K562 (cell line): Measurements from ENCODE around the gene LGALS13. TPM values are rescaled to one million over a fixed set of nuclear protein-coding genes. Genes with fewer than 3 reads are reported as not detected.

Experiments used
- ATAC-seq: fragments of 200-7000 bp; cut with Tn5 transposase; 3 replicates; pipeline ENCODE4 v1.9.1; 2020; ENCODE audit warnings: moderate library complexity
- BruUV-seq: library from RNA; stranded (reverse); fragments of 400-500 nt; replicated peaks from 2 replicates; lab custom pipeline; 2021; lab: Mats Ljungman, UMichigan
- CTCF ChIA-PET: fragments of 300-600 bp; formaldehyde crosslinking; extraction: SDS; loops from one replicate; lab custom pipeline; 2021; ENCODE audit warnings: low intra/inter-chr PET ratio; lab: Yijun Ruan, JAX
- POLR2A ChIA-PET: fragments of 300-600, 350-650 bp; sonication (Branson Sonifier 250); formaldehyde crosslinking; extraction: SDS; loops from one replicate; lab custom pipeline; 2021; ENCODE audit warnings: antibody characterized with exemption, inconsistent platforms; lab: Yijun Ruan, JAX
- DNase-seq, 4 experiments: peaks; one replicate each; pipeline versions ENCODE4 v3.0.0 to v3.0.0-alpha.2; 2011 to 2018; ENCODE audit warnings: low spot score in 3 of 4, mixed read lengths in 3 of 4; ENCODE audit errors: extremely low read depth in 1 of 4
- FAIRE-seq: peaks from 2 replicates; lab custom pipeline; 2011; peaks lifted over from hg19 to GRCh38; lab: Jason Lieb, UNC
- H2AFZ ChIP-seq: 2 replicates; pipeline ENCODE4 v1.6.0; 2011; ENCODE audit warnings: low read depth, low read length, control low read depth, inconsistent platforms
- H3K27ac ChIP-seq: fragments of 200-600 bp; 3 replicates; pipeline ENCODE4 v1.8.0; 2011; ENCODE audit warnings: low read depth, mild to moderate bottlenecking, control low read depth, inconsistent platforms, low read length, moderate library complexity, mixed read lengths; ENCODE audit errors: extremely low read depth
- H3K27me3 ChIP-seq, 2 experiments: fragments of 300-600 bp in 1 of 2; 2 replicates in 1 of 2; 3 replicates in 1 of 2; pipeline versions ENCODE4 v1.6.0 to v1.8.0; 2011; ENCODE audit warnings: inconsistent platforms in 2 of 2, low read length in 2 of 2, mild to moderate bottlenecking in 1 of 2, mixed read lengths in 1 of 2, moderate library complexity in 1 of 2; ENCODE audit not compliant: control insufficient read depth in 2 of 2, insufficient read depth in 2 of 2
- H3K36me3 ChIP-seq: fragments of 300-600 bp; 3 replicates; pipeline ENCODE4 v1.8.0; 2011; ENCODE audit warnings: mild to moderate bottlenecking, low read length, inconsistent platforms; ENCODE audit not compliant: control insufficient read depth, insufficient read depth
- H3K4me1 ChIP-seq, 2 experiments: fragments of 200-600 bp in 1 of 2; replicated peaks in 1 of 2; 2 replicates in 1 of 2; 3 replicates in 1 of 2; pipeline versions ENCODE4 v1.5.1 to v1.8.0; 2011; ENCODE audit warnings: inconsistent platforms in 2 of 2, low read length in 2 of 2, mild to moderate bottlenecking in 1 of 2, mixed read lengths in 1 of 2, moderate library complexity in 1 of 2; ENCODE audit not compliant: control insufficient read depth in 2 of 2, insufficient read depth in 2 of 2
- H3K4me2 ChIP-seq: 2 replicates; pipeline ENCODE4 v1.6.1; 2011; ENCODE audit warnings: low read length, control low read depth, inconsistent platforms, mixed read lengths; ENCODE audit not compliant: insufficient read depth
- H3K4me3 ChIP-seq: fragments of 200-600 bp; sonication (generic), shearing (Covaris generic); 2 replicates; pipeline ENCODE4 v1.5.1; 2016; ENCODE audit warnings: control low read depth, inconsistent platforms
- H3K79me2 ChIP-seq: fragments of 200-600 bp; 3 replicates; pipeline ENCODE4 v1.8.0; 2011; ENCODE audit warnings: low read length, inconsistent platforms; ENCODE audit not compliant: control insufficient read depth, insufficient read depth
- H3K9ac ChIP-seq, 2 experiments: 2 replicates each; pipeline versions ENCODE4 v1.6.0 to v1.6.1; 2011; ENCODE audit warnings: low read depth in 2 of 2, low read length in 2 of 2, control low read depth in 1 of 2, inconsistent platforms in 1 of 2, mild to moderate bottlenecking in 1 of 2, mixed read lengths in 1 of 2; ENCODE audit not compliant: insufficient read depth in 1 of 2
- H3K9me1 ChIP-seq: one replicate; pipeline ENCODE4 v1.6.0; 2011; ENCODE audit warnings: inconsistent platforms, mild to moderate bottlenecking, low read length, moderate library complexity; ENCODE audit not compliant: control insufficient read depth, insufficient read depth
- H3K9me3 ChIP-seq: replicated peaks from 2 replicates; pipeline ENCODE4 v1.5.1; 2011; ENCODE audit warnings: low read depth, low read length, inconsistent platforms; ENCODE audit not compliant: control insufficient read depth, insufficient read depth
- H4K20me1 ChIP-seq: replicated peaks from 2 replicates; pipeline ENCODE4 v1.6.1; 2011; ENCODE audit warnings: low read length, inconsistent platforms, mixed read lengths; ENCODE audit not compliant: control insufficient read depth, insufficient read depth
- E4F1 ChIP-seq: fragments of 250-450 bp; sonication (Bioruptor Pico); IDR thresholded peaks from 2 replicates; pipeline ENCODE4 v1.5.0; 2021; ENCODE audit warnings: mild to moderate bottlenecking, borderline replicate concordance
- HES1 ChIP-seq: fragments of 450-650 bp; IDR thresholded peaks from 2 replicates; pipeline ENCODE4 v1.6.1; 2016; ENCODE audit warnings: low read depth, mild to moderate bottlenecking, moderate library complexity
- RCOR1 ChIP-seq, 2 experiments: IDR thresholded peaks; 2 replicates each; pipeline ENCODE4 v1.6.1; 2012; ENCODE audit warnings: low read depth in 2 of 2, low read length in 2 of 2, borderline replicate concordance in 1 of 2, improper control_type of control experiment in 1 of 2
- SRSF1 ChIP-seq: fragments of 200-400 bp; formaldehyde crosslinking; IDR thresholded peaks from 2 replicates; pipeline ENCODE4 v1.6.1; 2017; ENCODE audit warnings: mild to moderate bottlenecking, low read depth, low read length, moderate library complexity
- WGBS: fragments of 100-300 bp; shearing (Covaris generic); methylation state at CpG from one replicate; pipeline ENCODE4 v1.1.6; 2016; ENCODE audit warnings: low coverage, mixed read lengths; ENCODE audit not compliant: insufficient coverage; ENCODE audit errors: missing lambda C conversion rate; 5-methylcytosine and 5-hydroxymethylcytosine counted together
- in situ Hi-C: fragments of 300-500 bp; cut with MboI; formaldehyde crosslinking; loops from 4 replicates; pipeline ENCODE4 v1.15.0; 2018; ENCODE audit warnings: inconsistent platforms, mixed read lengths
- intact Hi-C: fragments of 100-400 bp; cut with micrococcal nuclease; formaldehyde crosslinking; loops from 2 replicates; pipeline ENCODE4 v1.14.2; 2022
- polyA plus RNA-seq, 8 experiments: library from polyadenylated mRNA; depleted of rRNA in 4 of 8; stranded (reverse) in 5 of 8; unstranded in 3 of 8; fragments of >200 nt; fragmentation: Nextera tagmentation in 2 of 8; fragmentation: Illumina TruSeq in 1 of 8; extraction: Ambion mirVana in 2 of 8; extraction: Trizol in 1 of 8; gene quantifications; 2 replicates each; pipeline versions ENCODE4 v1.2.1 to v1.2.3, GENCODE V29; 2011 to 2014; ENCODE audit warnings: inconsistent platforms in 1 of 8, missing spikeins in 1 of 8
- total RNA-seq, 7 experiments: library from RNA; depleted of rRNA in 6 of 7; stranded (reverse); fragments of >200 nt in 6 of 7; fragmentation: Illumina TruSeq in 2 of 7; extraction: Trizol in 2 of 7; gene quantifications; 2 replicates each; pipeline versions ENCODE4 v1.2.1 to v1.2.3, GENCODE V29; 2011 to 2021; ENCODE audit warnings: low replicate concordance in 1 of 7

LGALS13 gene
- total and polyA plus RNA-seq, 9 of the 15 experiments (the other 6 are each of a cell fraction or from before 2014, with no cell fraction given) = 0.11 to 0.43 TPM; not detected in 7

GRCh38 chr19:39568604-39569003 is 33.7 kb upstream of the LGALS13 start (continued):
- no peak for TF ChIP-seq E4F1
- no peak for TF ChIP-seq HES1
- TF ChIP-seq RCOR1 (IDR thresholded peaks at IDR 0.05; ENCODE audit: borderline replicate concordance in 1 of 2, low read depth in 2 of 2, low read length in 2 of 2) = no peak

- no peaks in the 10 kb centered on the region for H3K4me1 ChIP-seq
- H3K9me1 ChIP-seq = no peaks in the 10 kb centered on the region
- WGBS = 1% methylated on average over 4 of the region's 4 CpGs
- no peaks in the 10 kb centered on the region for H3K9me3 ChIP-seq
- CTCF ChIA-PET = no interaction called here
- no peaks in the 10 kb centered on the region for H3K36me3 ChIP-seq
- peaks cover 0 to 10% of the 10 kb centered on the region in 2 experiments; a peak in 2 of 5 replicates for H3K27me3 ChIP-seq
- TF ChIP-seq SRSF1 = no peak
- no peak for DNase-seq
- no peak for FAIRE-seq
- POLR2A ChIA-PET = no interaction called here
- in situ Hi-C loops (no loop called here), intact Hi-C loops (no loop called here)
- BruUV-seq = no TSS peak
- no peak overlapping the region for H3K9ac ChIP-seq
- H3K27ac ChIP-seq = no peak overlapping the region
- H3K4me2 ChIP-seq = no peak overlapping the region
- H4K20me1 ChIP-seq = no peaks in the 10 kb centered on the region
- ATAC-seq = no peak
- no peaks in the 10 kb centered on the region for H3K79me2 ChIP-seq
- no peak overlapping the region for H2AFZ ChIP-seq
- no peak overlapping the region for H3K4me3 ChIP-seq
Observed at GRCh38 chr19:39582442-39582841, 19.9 kb upstream of the LGALS13 start.
